HepG2 (cell line): ENCODE results near the gene FAM25A. TPM values are rescaled to one million over a fixed set of nuclear protein-coding genes. Genes with fewer than 3 reads are reported as not detected.

Source experiments
- ATAC-seq: fragments of 200-7000 bp; cut with Tn5 transposase; 3 replicates; pipeline ENCODE4 v1.9.1; 2020; ENCODE audit warnings: mild to moderate bottlenecking, moderate library complexity
- BruUV-seq: library from RNA; stranded (reverse); fragments of 400-500 nt; replicated peaks from 2 replicates; lab custom pipeline; 2021; lab: Mats Ljungman, UMichigan
- CTCF ChIA-PET: fragments of 300-600 bp; formaldehyde crosslinking; extraction: SDS; loops from one replicate; lab custom pipeline; 2021; ENCODE audit warnings: low total read pairs, inconsistent platforms, low intra/inter-chr PET ratio; lab: Yijun Ruan, JAX
- POLR2A ChIA-PET: fragments of 350-600 bp; sonication (Branson Sonifier 250); formaldehyde crosslinking; loops from one replicate; lab custom pipeline; 2020; ENCODE audit warnings: antibody characterized with exemption, inconsistent platforms; lab: Yijun Ruan, JAX
- DNase-seq: peaks from one replicate; pipeline ENCODE4 v3.0.0-alpha.2; 2015; ENCODE audit warnings: low spot score
- FAIRE-seq: peaks from 3 replicates; lab custom pipeline; 2011; peaks lifted over from hg19 to GRCh38; lab: Jason Lieb, UNC
- H2AFZ ChIP-seq: one replicate; pipeline ENCODE4 v1.6.1; 2011; ENCODE audit warnings: low read length, inconsistent platforms
- H3K27ac ChIP-seq: fragments of 300-600 bp; 3 replicates; pipeline ENCODE4 v1.8.0; 2011; ENCODE audit warnings: mixed run types, mild to moderate bottlenecking, mixed read lengths, low read length, inconsistent platforms; ENCODE audit not compliant: insufficient read depth; ENCODE audit errors: extremely low read length
- H3K27me3 ChIP-seq, 2 experiments: fragments of 200-600 bp in 1 of 2; 2 replicates in 1 of 2; 3 replicates in 1 of 2; pipeline versions ENCODE4 v1.6.0 to v1.8.0; 2011; ENCODE audit warnings: low read length in 2 of 2, mild to moderate bottlenecking in 2 of 2, moderate library complexity in 2 of 2, inconsistent platforms in 1 of 2; ENCODE audit not compliant: insufficient read depth in 2 of 2, control insufficient read depth in 1 of 2
- H3K36me3 ChIP-seq, 2 experiments: fragments of 200-600 bp in 1 of 2; replicated peaks in 1 of 2; 2 replicates in 1 of 2; 3 replicates in 1 of 2; pipeline versions ENCODE4 v1.5.1 to v1.8.0; 2011; ENCODE audit warnings: low read length in 2 of 2, inconsistent platforms in 1 of 2; ENCODE audit not compliant: insufficient read depth in 2 of 2, control insufficient read depth in 1 of 2
- H3K4me1 ChIP-seq: 2 replicates; pipeline ENCODE4 v1.5.1; 2012; ENCODE audit warnings: low read length, inconsistent platforms; ENCODE audit not compliant: insufficient read depth
- H3K4me2 ChIP-seq: 2 replicates; pipeline ENCODE4 v1.6.0; 2011; ENCODE audit warnings: low read depth, low read length, inconsistent platforms
- H3K4me3 ChIP-seq, 3 experiments: fragments of 200-600 bp in 1 of 3; sonication (generic), shearing (Covaris generic) in 1 of 3; replicated peaks in 1 of 3; 2 replicates each; pipeline ENCODE4 v1.5.1; 2011 to 2016; ENCODE audit warnings: low read length in 3 of 3, inconsistent platforms in 2 of 3, low read depth in 2 of 3, mild to moderate bottlenecking in 2 of 3, control low read depth in 1 of 3, mixed read lengths in 1 of 3; ENCODE audit not compliant: insufficient read depth in 1 of 3
- H3K79me2 ChIP-seq: one replicate; pipeline ENCODE4 v1.6.1; 2011; ENCODE audit warnings: low read length, inconsistent platforms; ENCODE audit not compliant: insufficient read depth
- H3K9ac ChIP-seq: 2 replicates; pipeline ENCODE4 v1.6.0; 2011; ENCODE audit warnings: mild to moderate bottlenecking, low read depth, low read length, inconsistent platforms; ENCODE audit not compliant: insufficient read depth
- H3K9me3 ChIP-seq: 2 replicates; pipeline ENCODE4 v1.5.1; 2012; ENCODE audit warnings: mild to moderate bottlenecking, low read length
- H4K20me1 ChIP-seq: 2 replicates; pipeline ENCODE4 v1.6.0; 2011; ENCODE audit warnings: inconsistent platforms, mild to moderate bottlenecking, low read length, moderate library complexity; ENCODE audit not compliant: insufficient read depth
- CREB1 ChIP-seq, 2 experiments: fragments of 450-650 bp in 1 of 2; IDR thresholded peaks; 2 replicates each; pipeline ENCODE4 v1.6.1; 2016 to 2017; ENCODE audit warnings: control low read depth in 1 of 2, mild to moderate bottlenecking in 1 of 2, missing compliant biosample characterization in 1 of 2, missing genetic modification characterization in 1 of 2
- FIP1L1 ChIP-seq: fragments of 200-400 bp; formaldehyde crosslinking; IDR thresholded peaks from 2 replicates; pipeline ENCODE4 v1.6.1; 2018; ENCODE audit warnings: low read depth, mild to moderate bottlenecking, low read length, moderate library complexity, borderline replicate concordance; ENCODE audit not compliant: insufficient read depth
- HIVEP1 ChIP-seq: sonication (generic); formaldehyde crosslinking; IDR thresholded peaks from 2 replicates; pipeline ENCODE4 v1.4.0; 2020; ENCODE audit warnings: mild to moderate bottlenecking, missing genetic modification reagents
- KMT2B ChIP-seq: IDR thresholded peaks from 2 replicates; pipeline ENCODE4 v1.6.1; 2016; ENCODE audit warnings: missing genetic modification reagents, missing compliant biosample characterization
- NR2C2 ChIP-seq: sonication (generic); formaldehyde crosslinking; IDR thresholded peaks from 2 replicates; pipeline ENCODE4 v1.4.0; 2020; ENCODE audit warnings: missing genetic modification reagents, mild to moderate bottlenecking, moderate library complexity, borderline replicate concordance
- PRPF4 ChIP-seq: fragments of 200-400 bp; formaldehyde crosslinking; IDR thresholded peaks from 2 replicates; pipeline ENCODE4 v1.6.1; 2016; ENCODE audit warnings: low read length, low read depth; ENCODE audit not compliant: poor library complexity, severe bottlenecking
- RNF2 ChIP-seq: fragments of 450-650 bp; conservative IDR thresholded peaks from 2 replicates; pipeline ENCODE4 v1.6.1; 2016; ENCODE audit warnings: low read depth
- SOX13 ChIP-seq, 3 experiments: fragments of 450-650 bp in 1 of 3; sonication (generic) in 1 of 3; formaldehyde crosslinking in 1 of 3; IDR thresholded peaks in 2 of 3; conservative IDR thresholded peaks in 1 of 3; 2 replicates each; pipeline versions ENCODE4 v1.5.0 to v1.6.1; 2016 to 2020; ENCODE audit warnings: antibody characterized with exemption in 1 of 3, mild to moderate bottlenecking in 1 of 3, missing compliant biosample characterization in 1 of 3, missing genetic modification reagents in 1 of 3, moderate library complexity in 1 of 3
- SRSF4 ChIP-seq: fragments of 200-400 bp; formaldehyde crosslinking; IDR thresholded peaks from one replicate; pipeline ENCODE4 v1.6.1; 2018; ENCODE audit warnings: mild to moderate bottlenecking, low read depth, low read length, moderate library complexity; ENCODE audit not compliant: poor library complexity, severe bottlenecking
- TCF7L2 ChIP-seq: IDR thresholded peaks from 2 replicates; pipeline ENCODE4 v1.6.1; 2011; ENCODE audit warnings: mild to moderate bottlenecking, low read depth, low read length, moderate library complexity
- U2AF1 ChIP-seq: fragments of 200-400 bp; formaldehyde crosslinking; optimal IDR thresholded peaks from 2 replicates; pipeline ENCODE3; 2017; ENCODE audit warnings: mild to moderate bottlenecking, low read depth, low read length
- ZNF12 ChIP-seq: sonication (generic); formaldehyde crosslinking; IDR thresholded peaks from 2 replicates; pipeline ENCODE4 v1.5.0; 2020; ENCODE audit warnings: missing genetic modification reagents
- ZNF556 ChIP-seq: sonication (generic); formaldehyde crosslinking; IDR thresholded peaks from 2 replicates; pipeline ENCODE4 v1.4.0; 2020; ENCODE audit warnings: mild to moderate bottlenecking, missing genetic modification reagents, borderline replicate concordance
- ZSCAN30 ChIP-seq: sonication (generic); formaldehyde crosslinking; IDR thresholded peaks from 2 replicates; pipeline ENCODE4 v1.5.0; 2020; ENCODE audit warnings: mild to moderate bottlenecking, missing genetic modification reagents
- WGBS: methylation state at CpG from one replicate; pipeline ENCODE4 v1.1.6; 2017; ENCODE audit warnings: low lambda C conversion rate; 5-methylcytosine and 5-hydroxymethylcytosine counted together
- in situ Hi-C: cut with HindIII; loops from 2 replicates; pipeline ENCODE4 v1.10.0; 2017; ENCODE audit warnings: low pct_unique_long_range_greater_than_20kb; ENCODE audit not compliant: extremely low pct_ligation_motif_present
- intact Hi-C: fragments of 100-400 bp; cut with micrococcal nuclease; formaldehyde crosslinking; loops from one replicate; pipeline ENCODE4 v1.10.0; 2022; ENCODE audit not compliant: unreplicated experiment
- polyA plus RNA-seq, 8 experiments: library from polyadenylated mRNA; depleted of rRNA in 3 of 8; stranded (reverse) in 7 of 8; unstranded in 1 of 8; fragments of >200 nt; fragmentation: Illumina TruSeq in 4 of 8; extraction: Trizol in 4 of 8; gene quantifications; 2 replicates each; pipeline versions ENCODE4 v1.2.1 to v1.2.3, GENCODE V29; 2011 to 2016; ENCODE audit warnings: low read depth in 4 of 8, missing spikeins in 1 of 8, mixed read lengths in 1 of 8; ENCODE audit not compliant: insufficient read depth in 1 of 8
- total RNA-seq, 5 experiments: library from RNA; depleted of rRNA; stranded (reverse); fragments of >200 nt; fragmentation: Illumina TruSeq; extraction: Trizol; gene quantifications; 2 replicates each; pipeline ENCODE4 v1.2.3, GENCODE V29; 2016; ENCODE audit warnings: low read depth in 1 of 5
- TF ChIP-seq, protein P1 (sequence below), 2 experiments: sonication (generic) in 1 of 2; formaldehyde crosslinking in 1 of 2; IDR thresholded peaks; 2 replicates each; pipeline versions ENCODE4 v1.4.0 to v1.6.1; 2016 to 2020; ENCODE audit warnings: borderline replicate concordance in 1 of 2, low read depth in 1 of 2, mild to moderate bottlenecking in 1 of 2, missing genetic modification reagents in 1 of 2
- TF ChIP-seq, protein P2 (sequence below): IDR thresholded peaks from 2 replicates; pipeline ENCODE4 v1.4.0; 2020; ENCODE audit warnings: mild to moderate bottlenecking, missing genetic modification reagents

FAM25A gene
- total and polyA plus RNA-seq, 2 of the 13 experiments (the other 11 are each of a cell fraction or from before 2014, with no cell fraction given): not detected

GRCh38 chr10:86979296-86979818, 40.7 kb upstream of the FAM25A start:
- POLR2A ChIA-PET: no interaction called here
- no peaks in the 10 kb centered on the region for H3K4me1 ChIP-seq
- no peak overlapping the region for H3K27ac ChIP-seq
- WGBS: 49% methylated on average over 2 of the region's 4 CpGs
- no peaks in the 10 kb centered on the region for H3K79me2 ChIP-seq
- H3K27me3 ChIP-seq: no peaks in the 10 kb centered on the region; a peak in 1 of 5 replicates
- CTCF ChIA-PET: no interaction called here
- intact Hi-C loops: no loop called here
- FAIRE-seq: no peak
- no peak for ATAC-seq
- BruUV-seq: no TSS peak
- H3K9me3 ChIP-seq: no peaks in the 10 kb centered on the region
- no peak overlapping the region for H3K4me3 ChIP-seq
- H3K9ac ChIP-seq: no peak overlapping the region
- H2AFZ ChIP-seq: no peak overlapping the region
- H3K4me2 ChIP-seq: no peak overlapping the region
- no peaks in the 10 kb centered on the region for H3K36me3 ChIP-seq
- H4K20me1 ChIP-seq: no peaks in the 10 kb centered on the region
- in situ Hi-C loops: no loop called here
- no peak for DNase-seq
- TF ChIP-seq FIP1L1 (no peak), SRSF4 (no peak), KMT2B (CRISPR knock-in tag) (no peak), U2AF1 (no peak), SOX13 (IDR thresholded peaks at IDR 0.05) (no peak), SOX13 (CRISPR knock-in tag; conservative IDR thresholded peaks at IDR 0.05 in 1 of 2, IDR thresholded peaks at IDR 0.05 in 1 of 2) (no peak), ZNF12 (CRISPR knock-in tag) (no peak), RNF2 (no peak), HIVEP1 (CRISPR knock-in tag) (no peak), PRPF4 (no peak), TCF7L2 (no peak), NR2C2 (no peak), CREB1 (IDR thresholded peaks at IDR 0.05) (no peak), CREB1 (CRISPR knock-in tag; IDR thresholded peaks at IDR 0.05) (no peak), ZNF556 (CRISPR knock-in tag) (no peak), ZSCAN30 (no peak)
- TF ChIP-seq, protein P1, sequence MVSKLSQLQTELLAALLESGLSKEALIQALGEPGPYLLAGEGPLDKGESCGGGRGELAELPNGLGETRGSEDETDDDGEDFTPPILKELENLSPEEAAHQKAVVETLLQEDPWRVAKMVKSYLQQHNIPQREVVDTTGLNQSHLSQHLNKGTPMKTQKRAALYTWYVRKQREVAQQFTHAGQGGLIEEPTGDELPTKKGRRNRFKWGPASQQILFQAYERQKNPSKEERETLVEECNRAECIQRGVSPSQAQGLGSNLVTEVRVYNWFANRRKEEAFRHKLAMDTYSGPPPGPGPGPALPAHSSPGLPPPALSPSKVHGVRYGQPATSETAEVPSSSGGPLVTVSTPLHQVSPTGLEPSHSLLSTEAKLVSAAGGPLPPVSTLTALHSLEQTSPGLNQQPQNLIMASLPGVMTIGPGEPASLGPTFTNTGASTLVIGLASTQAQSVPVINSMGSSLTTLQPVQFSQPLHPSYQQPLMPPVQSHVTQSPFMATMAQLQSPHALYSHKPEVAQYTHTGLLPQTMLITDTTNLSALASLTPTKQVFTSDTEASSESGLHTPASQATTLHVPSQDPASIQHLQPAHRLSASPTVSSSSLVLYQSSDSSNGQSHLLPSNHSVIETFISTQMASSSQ (IDR thresholded peaks at IDR 0.05; ENCODE audit: low read depth): no peak
- TF ChIP-seq, protein P1 (CRISPR knock-in tag; IDR thresholded peaks at IDR 0.05; ENCODE audit: borderline replicate concordance): no peak
- TF ChIP-seq, protein P2, sequence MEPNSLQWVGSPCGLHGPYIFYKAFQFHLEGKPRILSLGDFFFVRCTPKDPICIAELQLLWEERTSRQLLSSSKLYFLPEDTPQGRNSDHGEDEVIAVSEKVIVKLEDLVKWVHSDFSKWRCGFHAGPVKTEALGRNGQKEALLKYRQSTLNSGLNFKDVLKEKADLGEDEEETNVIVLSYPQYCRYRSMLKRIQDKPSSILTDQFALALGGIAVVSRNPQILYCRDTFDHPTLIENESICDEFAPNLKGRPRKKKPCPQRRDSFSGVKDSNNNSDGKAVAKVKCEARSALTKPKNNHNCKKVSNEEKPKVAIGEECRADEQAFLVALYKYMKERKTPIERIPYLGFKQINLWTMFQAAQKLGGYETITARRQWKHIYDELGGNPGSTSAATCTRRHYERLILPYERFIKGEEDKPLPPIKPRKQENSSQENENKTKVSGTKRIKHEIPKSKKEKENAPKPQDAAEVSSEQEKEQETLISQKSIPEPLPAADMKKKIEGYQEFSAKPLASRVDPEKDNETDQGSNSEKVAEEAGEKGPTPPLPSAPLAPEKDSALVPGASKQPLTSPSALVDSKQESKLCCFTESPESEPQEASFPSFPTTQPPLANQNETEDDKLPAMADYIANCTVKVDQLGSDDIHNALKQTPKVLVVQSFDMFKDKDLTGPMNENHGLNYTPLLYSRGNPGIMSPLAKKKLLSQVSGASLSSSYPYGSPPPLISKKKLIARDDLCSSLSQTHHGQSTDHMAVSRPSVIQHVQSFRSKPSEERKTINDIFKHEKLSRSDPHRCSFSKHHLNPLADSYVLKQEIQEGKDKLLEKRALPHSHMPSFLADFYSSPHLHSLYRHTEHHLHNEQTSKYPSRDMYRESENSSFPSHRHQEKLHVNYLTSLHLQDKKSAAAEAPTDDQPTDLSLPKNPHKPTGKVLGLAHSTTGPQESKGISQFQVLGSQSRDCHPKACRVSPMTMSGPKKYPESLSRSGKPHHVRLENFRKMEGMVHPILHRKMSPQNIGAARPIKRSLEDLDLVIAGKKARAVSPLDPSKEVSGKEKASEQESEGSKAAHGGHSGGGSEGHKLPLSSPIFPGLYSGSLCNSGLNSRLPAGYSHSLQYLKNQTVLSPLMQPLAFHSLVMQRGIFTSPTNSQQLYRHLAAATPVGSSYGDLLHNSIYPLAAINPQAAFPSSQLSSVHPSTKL (CRISPR knock-in tag): no peak
